Upper lobe of left lung (tissue), 4 donors: Measurements from ENCODE around the gene HOXB4.

ENCODE experiments used
- POLR2AphosphoS5 ChIP-seq, 2 donors: sonication (generic); formaldehyde crosslinking; IDR thresholded peaks; one replicate each; pipeline ENCODE4 v1.5.1; 2017; ENCODE audit warnings: antibody characterized with exemption in 2 of 2
- TF ChIP-seq, protein P1 (sequence below), 6 experiments: fragments of 450-650 bp in 4 of 6; fragments of 200-600 bp in 2 of 6; sonication (generic) in 2 of 6; IDR thresholded peaks; one replicate each; pipeline ENCODE4 v1.5.1; 2016 to 2019; ENCODE audit warnings: antibody characterized with exemption in 6 of 6

DNA sequence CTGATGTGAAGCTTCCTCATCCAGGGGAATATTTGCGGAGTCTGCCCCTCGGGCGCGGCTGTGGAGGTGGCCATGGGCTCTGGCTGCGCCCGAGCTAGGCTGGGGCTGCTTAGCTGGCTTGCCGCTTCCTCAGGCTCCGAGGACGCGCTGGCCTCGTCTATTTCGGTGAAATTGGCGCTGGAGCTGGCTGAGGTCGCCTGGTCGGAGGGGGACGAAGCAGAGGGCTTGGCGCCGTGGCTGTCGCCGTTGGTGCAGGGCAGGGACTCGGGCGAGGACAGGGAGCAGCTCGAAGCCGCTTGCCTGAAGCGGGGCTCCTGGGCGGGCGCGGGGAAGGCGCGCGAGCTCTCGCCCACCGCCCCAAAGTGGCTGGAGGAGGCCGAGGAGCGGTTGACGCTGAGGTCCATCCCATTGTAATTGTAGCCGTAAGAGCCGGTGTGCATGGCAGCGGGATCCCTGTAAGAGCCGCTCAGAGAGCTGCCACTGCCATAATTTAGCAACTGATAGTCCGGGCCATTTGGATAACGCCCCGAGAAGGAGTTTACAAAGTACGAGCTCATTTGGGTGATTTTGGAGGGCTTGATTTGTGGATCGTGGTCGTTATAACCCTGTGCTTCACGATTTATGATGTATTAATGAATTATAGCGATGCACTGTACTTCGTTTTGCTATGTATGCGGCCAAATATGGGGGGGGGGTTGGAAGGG, 15.1 kb upstream of the HOXB4 start, which contains the start of gene HOXB5:
- no peak for TF ChIP-seq POLR2AphosphoS5 (IDR thresholded peaks at IDR 0.05)
- TF ChIP-seq, protein P1, sequence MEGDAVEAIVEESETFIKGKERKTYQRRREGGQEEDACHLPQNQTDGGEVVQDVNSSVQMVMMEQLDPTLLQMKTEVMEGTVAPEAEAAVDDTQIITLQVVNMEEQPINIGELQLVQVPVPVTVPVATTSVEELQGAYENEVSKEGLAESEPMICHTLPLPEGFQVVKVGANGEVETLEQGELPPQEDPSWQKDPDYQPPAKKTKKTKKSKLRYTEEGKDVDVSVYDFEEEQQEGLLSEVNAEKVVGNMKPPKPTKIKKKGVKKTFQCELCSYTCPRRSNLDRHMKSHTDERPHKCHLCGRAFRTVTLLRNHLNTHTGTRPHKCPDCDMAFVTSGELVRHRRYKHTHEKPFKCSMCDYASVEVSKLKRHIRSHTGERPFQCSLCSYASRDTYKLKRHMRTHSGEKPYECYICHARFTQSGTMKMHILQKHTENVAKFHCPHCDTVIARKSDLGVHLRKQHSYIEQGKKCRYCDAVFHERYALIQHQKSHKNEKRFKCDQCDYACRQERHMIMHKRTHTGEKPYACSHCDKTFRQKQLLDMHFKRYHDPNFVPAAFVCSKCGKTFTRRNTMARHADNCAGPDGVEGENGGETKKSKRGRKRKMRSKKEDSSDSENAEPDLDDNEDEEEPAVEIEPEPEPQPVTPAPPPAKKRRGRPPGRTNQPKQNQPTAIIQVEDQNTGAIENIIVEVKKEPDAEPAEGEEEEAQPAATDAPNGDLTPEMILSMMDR (IDR thresholded peaks at IDR 0.05), result no peak
